Fibroblast of the conjunctiva (primary cell): ENCODE results near the gene TMEM235.
A peak's percentile ranks its signal among the peaks of the same experiment; 100 is the strongest.

Source experiments
- DNase-seq: peaks from one replicate; pipeline ENCODE4 v3.0.0-alpha.2; 2010; ENCODE audit warnings: low read depth

Gene TMEM235

GRCh38 chr17:78272181-78272913, 40.9 kb downstream of the TMEM235 start:
- DNase-seq: no peak

GRCh38 chr17:78272914-78273258, 41.5 kb downstream of the TMEM235 start:
- DNase-seq: no peak

GRCh38 chr17:78273813-78274212, 42.4 kb downstream of the TMEM235 start:
- no peak for DNase-seq

GRCh38 chr17:78275355-78275754, 43.9 kb downstream of the TMEM235 start:
- DNase-seq: no peak

- DNase-seq: no peak
Observed at GRCh38 chr17:78276098-78276887, 44.9 kb downstream of the TMEM235 start.

- DNase-seq: no peak
Observed at GRCh38 chr17:78278139-78278741, 46.8 kb downstream of the TMEM235 start.

GRCh38 chr17:78279360-78279990, 48.0 kb downstream of the TMEM235 start:
- DNase-seq: no peak

GRCh38 chr17:78281249-78281845, 49.9 kb downstream of the TMEM235 start:
- DNase-seq: no peak

GRCh38 chr17:78284146-78284545, 52.7 kb downstream of the TMEM235 start:
- DNase-seq: peak; percentile 38

- DNase-seq: no peak
Observed at GRCh38 chr17:78289004-78289403, 57.6 kb downstream of the TMEM235 start.

- DNase-seq: peak; percentile 91
Observed at GRCh38 chr17:78289802-78290363, 58.5 kb downstream of the TMEM235 start.
